Activated CD8-positive, alpha-beta memory T cell treated with anti-CD3 and anti-CD28 coated beads, Interleukin-2, amount 50 U/mL, for 48 hours (primary cell): ENCODE results near the gene OTOA.
"Not testable (repeated sequence)": the region's sequence is repeated elsewhere in the genome, so short reads cannot be mapped to it uniquely, and the experiment has no call there.

ENCODE experiments used
- DNase-seq: peaks from one replicate; pipeline ENCODE4 v3.0.0-alpha.2; 2020

The OTOA gene

DNA sequence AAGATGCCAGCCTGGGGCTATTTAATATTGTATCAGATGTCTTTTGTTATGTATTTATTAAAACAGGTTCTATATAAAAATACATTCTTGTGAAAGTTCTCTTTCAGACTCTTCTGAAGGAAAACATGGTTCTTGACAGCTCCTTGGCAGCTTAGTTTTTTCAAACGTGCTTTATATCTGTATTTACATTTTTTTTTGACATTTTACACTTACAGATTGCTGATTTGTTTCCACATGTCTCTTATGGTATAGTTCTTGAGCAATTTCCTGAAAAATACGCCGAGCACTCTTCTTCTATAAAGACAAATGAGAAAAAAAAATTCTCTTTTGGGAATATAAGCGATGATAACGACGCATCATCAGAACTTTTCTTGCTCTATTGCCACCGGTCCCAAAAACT, 20.9 kb upstream of the OTOA start:
- no peak for DNase-seq

DNA sequence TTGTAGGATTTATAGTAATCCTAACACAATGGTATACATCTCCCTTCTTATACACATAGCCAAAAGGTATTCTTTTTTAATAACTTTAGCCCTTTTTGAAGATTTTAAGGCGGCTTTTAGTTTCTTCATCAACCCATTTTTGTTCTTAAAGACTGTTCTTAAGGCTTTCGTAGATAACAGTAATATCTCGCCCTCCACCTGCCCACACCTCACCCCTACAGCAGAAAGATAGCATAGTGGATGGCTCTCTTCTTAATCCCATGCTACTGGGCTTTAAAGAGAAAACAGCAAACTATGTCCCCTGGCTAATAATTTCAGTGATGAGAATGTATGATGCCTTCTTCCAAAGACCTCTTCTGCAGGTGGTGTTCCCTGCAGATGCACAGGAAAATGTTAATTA, 20.0 kb upstream of the OTOA start:
- DNase-seq = no peak

DNA sequence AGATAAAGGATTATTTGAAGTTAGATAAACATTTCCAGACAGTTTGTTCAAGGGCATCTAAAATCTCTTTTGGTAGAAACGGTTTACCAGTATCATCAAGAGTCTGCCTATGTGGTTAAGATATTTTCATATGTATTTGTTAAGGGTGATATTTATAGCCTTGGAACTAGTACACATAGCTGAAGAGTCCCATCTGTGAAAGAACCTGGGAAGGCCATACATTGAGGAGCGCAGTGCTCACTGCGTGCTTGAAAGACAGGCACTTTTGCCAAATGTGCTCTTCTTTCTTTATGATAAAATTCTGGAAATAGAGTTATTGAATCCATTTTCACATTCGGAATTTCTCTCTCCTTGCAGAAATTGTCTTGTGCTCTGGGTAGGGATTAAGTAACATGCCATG, 19.1 kb upstream of the OTOA start:
- DNase-seq = no peak

DNA sequence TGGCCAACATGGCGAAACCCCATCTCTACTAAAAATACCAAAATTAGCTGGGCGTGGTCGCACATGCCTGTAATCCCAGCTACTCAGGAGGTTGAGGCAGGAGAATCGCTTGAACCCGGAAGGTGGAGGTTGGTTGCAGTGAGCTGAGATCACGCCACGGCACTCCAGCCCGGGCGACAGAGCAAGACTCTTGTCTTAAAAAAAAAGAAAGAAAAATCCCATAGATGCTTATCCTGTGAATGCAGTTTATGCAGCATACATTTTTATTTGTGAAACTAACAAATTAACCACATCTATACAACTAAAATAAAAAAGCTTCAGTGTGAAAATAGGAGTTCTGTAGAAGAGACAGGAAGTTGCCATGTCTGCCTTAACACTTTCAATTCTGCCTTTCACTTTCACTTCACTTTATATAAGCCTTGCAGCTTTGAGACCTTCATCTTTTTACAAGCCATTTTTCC, 18.5 kb upstream of the OTOA start:
- DNase-seq = peak; percentile 63

DNA sequence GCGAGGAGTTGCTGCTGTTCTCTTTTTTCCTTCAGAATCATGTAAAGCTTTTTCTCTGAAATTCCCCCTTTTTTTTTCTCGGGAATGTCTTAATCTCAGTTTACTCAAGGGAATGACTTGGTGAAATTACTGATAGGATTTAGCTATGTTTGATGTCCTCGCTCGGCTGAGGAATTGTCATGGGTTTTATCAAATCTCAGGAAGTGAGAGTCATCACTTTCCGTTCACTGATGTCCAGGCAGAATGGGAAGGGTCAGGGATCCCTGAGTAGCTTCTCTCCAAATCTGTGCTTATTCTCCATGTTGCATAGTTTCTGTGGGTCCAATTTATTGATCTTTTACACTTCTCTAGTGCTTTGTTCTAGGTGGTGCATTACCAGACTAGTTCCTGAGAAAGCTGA, 17.7 kb upstream of the OTOA start:
- no peak for DNase-seq

- peak; percentile 81 for DNase-seq
These were observed 16.8 kb upstream of the OTOA start for GRCh38 chr16:21646721-21647561.

- DNase-seq = no peak
These were observed 16.1 kb upstream of the OTOA start for GRCh38 chr16:21647562-21648164.

DNA sequence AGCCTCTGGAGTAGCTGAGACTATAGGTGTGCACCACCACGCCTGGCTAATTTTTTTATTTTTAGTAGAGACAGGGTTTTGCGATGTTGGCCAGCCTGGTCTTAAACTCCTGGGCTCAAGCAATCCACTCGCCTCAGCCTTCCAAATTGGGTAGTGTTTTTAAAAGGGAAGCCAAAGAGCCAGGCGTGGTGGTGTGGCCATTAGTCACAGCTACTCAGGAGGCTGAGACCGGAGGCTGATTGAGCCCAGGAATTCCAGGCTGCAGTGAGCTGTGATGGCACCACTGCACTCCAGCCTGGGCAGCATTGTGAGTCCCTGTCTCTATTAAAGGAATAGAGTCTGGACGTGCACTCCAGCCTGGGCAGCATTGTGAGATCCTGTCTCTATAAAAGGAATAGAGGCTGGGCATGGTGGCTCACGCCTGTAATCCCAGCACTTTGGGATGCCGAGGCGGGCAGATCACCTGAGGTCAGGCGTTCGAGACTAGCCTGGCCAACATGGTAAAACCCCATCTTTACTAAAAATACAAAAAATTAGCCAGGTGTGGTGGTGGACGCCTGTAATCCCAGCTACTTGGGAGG, 13.9 kb upstream of the OTOA start:
- DNase-seq = not testable (repeated sequence)

DNA sequence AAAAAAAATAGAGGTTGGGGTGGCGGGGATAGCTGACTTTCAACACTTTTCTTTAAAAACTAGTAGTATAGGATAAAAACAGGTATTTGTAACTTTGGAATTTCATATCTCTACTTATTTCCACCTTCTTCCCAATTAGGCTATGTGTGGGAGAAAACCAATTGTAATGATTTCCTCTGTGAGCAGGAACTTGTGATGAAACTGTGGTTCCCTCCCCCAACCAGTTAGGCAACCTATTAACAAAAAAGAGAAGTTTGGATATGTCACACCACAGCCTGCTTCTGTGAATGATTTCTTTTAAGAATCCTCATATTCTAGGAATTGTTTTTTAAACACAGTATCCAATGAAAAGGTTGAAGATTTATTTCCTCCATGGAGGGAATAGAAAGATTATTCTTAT, 13.2 kb upstream of the OTOA start:
- no peak for DNase-seq

GRCh38 chr16:21651515-21651914, 12.3 kb upstream of the OTOA start:
- DNase-seq = no peak

DNA sequence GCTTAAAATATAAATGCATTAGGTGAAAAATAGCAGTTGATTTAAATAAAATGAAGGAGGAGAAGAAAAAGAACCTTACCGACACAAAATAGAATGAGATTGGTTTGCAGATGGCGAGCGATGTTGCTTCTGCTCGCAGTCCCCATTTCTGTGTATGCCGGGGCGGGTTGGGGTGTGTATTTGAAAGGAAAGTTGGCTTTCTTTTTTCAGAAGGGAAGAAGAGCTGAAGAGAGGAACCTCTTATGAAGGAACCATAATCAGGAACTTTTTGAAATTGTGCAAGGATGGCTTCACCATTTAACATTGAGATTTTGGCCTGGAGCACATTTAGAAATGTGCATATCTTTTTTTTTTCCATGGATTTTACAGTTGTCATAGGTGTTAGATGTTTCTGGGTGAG, 11.3 kb upstream of the OTOA start, which contains the start of gene IGSF6:
Gene IGSF6 (minus strand): TSS at position 156 of the 400 bp plus-strand sequence. CDS start 10 bp downstream, at position 146.
- no peak for DNase-seq

DNA sequence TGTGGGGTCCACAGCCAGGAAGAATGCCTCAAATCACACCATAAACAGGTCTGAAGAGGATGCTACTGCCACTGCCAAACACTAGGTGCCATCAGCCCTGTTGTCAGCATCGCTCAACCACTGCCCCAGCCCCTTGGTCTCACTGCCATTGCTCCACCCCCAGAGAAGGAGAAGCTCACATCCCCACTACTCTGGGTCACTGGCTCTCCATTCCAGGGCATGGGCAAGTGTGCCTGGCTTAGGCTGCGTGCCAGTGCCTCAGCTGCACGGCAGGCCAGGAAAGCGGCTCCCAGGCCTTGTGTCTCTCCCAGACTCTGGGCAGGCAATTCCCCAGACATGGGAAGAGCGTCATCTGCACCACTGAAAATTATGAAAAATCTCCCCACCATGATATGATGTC, 10.2 kb upstream of the OTOA start:
- no peak for DNase-seq

GRCh38 chr16:21654466-21654865, 9.3 kb upstream of the OTOA start:
- no peak for DNase-seq

GRCh38 chr16:21654881-21655280, 8.9 kb upstream of the OTOA start:
- no peak for DNase-seq

DNA sequence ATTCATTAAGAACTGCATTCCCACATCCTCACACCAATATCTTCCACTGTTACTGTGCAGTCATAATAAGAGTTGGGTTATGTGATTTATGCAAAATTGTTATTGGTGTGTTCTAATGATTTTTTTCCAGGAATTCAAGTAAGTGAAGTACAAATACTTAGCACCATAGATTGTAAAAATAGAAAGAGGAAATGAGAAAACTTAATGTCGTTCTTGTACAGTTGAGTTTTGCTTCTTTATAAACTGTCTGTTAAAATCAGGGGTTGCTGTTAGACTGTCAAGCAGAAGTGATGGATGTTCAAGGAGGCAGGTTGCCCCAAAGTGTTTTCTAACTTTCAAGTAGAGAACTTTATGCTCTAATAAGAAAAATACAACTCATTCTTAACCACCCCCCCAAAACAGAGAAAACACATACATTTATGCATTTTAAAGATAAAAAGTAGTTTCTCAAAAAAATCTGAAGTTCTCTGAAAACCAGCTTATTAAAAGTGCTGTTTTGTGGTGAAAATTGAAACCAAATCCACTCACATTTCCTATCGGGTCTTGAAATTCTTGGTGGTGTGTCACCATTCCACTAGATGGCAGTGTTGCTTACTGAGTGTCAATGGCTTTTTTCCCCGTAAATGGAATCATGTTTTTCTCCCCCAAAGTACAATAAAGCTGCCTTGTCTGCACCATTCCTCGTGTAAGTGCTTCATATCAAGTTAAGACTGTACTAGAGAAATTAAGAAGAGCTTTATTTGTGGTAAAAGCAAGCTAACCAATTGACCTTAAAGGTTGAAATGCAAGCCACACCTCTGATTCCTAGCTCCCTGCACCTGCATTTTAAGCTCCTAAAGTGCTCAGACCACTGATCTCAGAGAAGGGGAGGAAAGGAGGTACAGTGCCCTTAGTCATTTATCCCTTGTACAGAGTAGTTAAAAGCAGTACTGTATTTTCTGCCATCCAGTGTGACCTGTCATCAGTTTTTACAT, 6.7 kb upstream of the OTOA start:
- DNase-seq = no peak

DNA sequence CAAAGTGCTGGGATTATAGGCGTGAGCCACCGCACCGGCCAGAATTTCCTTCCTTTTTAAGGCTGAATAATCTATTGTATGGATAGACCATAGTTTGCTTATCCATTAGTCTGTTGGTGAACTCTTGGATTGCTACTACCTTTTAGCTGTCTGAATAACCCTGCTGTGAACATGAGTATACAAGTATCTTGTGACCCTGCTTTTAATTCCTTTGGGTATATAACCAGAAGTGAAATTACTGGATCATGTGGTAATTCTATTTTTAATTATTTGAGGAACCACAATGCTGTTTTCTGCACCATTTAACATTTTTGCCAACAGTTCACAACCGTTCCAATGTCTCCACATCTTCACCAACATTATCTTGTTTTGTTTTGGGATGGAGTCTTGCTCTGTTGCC, 4.6 kb upstream of the OTOA start:
- DNase-seq = no peak

- no peak for DNase-seq
These were observed 1.2 kb downstream of the OTOA start for GRCh38 chr16:21664801-21665492.

- no peak for DNase-seq
These were observed 3.0 kb downstream of the OTOA start for GRCh38 chr16:21666772-21667171.

- no peak for DNase-seq
These were observed 3.8 kb downstream of the OTOA start for GRCh38 chr16:21667575-21667974.

- no peak for DNase-seq
These were observed 9.7 kb downstream of the OTOA start for GRCh38 chr16:21673469-21673868.

DNA sequence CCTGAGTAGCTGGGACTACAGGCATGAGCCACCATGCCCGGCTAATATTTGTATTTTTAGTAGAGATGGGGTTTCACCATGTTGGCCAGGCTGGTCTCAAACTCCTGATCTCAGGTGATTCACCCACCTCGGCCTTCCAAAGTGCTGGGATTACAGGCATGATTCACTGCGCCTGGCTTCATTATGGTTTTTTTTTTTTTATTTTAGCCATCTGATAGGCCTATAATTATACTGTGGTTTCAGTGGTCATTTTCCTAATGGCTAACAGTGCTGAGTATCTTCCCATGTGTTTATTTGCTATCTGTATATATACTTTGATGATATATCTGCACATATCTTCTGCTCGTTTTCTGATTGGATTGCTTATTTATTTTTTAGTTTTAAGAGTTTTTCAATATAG, 10.7 kb downstream of the OTOA start:
- not testable (repeated sequence) for DNase-seq

DNA sequence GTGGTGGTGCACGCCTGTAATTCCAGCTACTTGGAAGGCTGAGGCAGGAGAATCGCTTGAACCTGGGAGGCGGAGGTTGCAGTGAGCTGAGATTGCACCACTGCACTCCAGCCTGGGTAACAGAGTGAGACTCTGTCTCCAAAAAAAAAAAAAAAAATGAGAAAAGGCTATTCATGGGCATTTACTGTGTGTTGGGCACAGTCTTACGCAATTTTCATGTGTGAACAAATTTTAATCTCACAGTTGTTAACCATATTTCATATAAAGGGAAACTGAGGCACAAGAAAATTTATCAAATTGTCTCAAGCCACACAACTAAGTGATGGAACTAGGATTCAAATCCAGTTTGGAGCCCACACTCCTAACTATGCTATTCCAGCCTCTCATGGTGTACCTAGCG, 16.9 kb downstream of the OTOA start:
- not testable (repeated sequence) for DNase-seq
